HepG2 (cell line): Measurements from ENCODE around the gene ABRACL. TPM values are rescaled to one million over a fixed set of nuclear protein-coding genes. Genes with fewer than 3 reads are reported as not detected.
A peak's percentile ranks its signal among the peaks of the same experiment; 100 is the strongest.

Source experiments
- ELK4 ChIP-seq: sonication (generic); formaldehyde crosslinking; IDR thresholded peaks from 2 replicates; pipeline ENCODE4 v1.9.0; 2021; ENCODE audit warnings: missing genetic modification reagents, borderline replicate concordance
- HMGXB3 ChIP-seq: sonication (generic); formaldehyde crosslinking; IDR thresholded peaks from 2 replicates; pipeline ENCODE4 v1.4.0; 2020; ENCODE audit warnings: missing genetic modification reagents, borderline replicate concordance
- IRF2 ChIP-seq: IDR thresholded peaks from 2 replicates; pipeline ENCODE4 v1.6.1; 2018; ENCODE audit warnings: missing genetic modification reagents, missing compliant biosample characterization
- MLX ChIP-seq: IDR thresholded peaks from 2 replicates; pipeline ENCODE4 v1.6.1; 2016
- NPAS2 ChIP-seq: sonication (generic); formaldehyde crosslinking; IDR thresholded peaks from 2 replicates; pipeline ENCODE4 v1.8.0; 2022; ENCODE audit warnings: mild to moderate bottlenecking, missing genetic modification reagents, borderline replicate concordance
- PRDM15 ChIP-seq: sonication (generic); formaldehyde crosslinking; IDR thresholded peaks from 2 replicates; pipeline ENCODE4 v1.4.0; 2020; ENCODE audit warnings: missing genetic modification reagents
- RNF2 ChIP-seq: fragments of 450-650 bp; conservative IDR thresholded peaks from 2 replicates; pipeline ENCODE4 v1.6.1; 2016; ENCODE audit warnings: low read depth
- SOX13 ChIP-seq, 3 experiments: fragments of 450-650 bp in 1 of 3; sonication (generic) in 1 of 3; formaldehyde crosslinking in 1 of 3; IDR thresholded peaks in 2 of 3; conservative IDR thresholded peaks in 1 of 3; 2 replicates each; pipeline versions ENCODE4 v1.5.0 to v1.6.1; 2016 to 2020; ENCODE audit warnings: antibody characterized with exemption in 1 of 3, mild to moderate bottlenecking in 1 of 3, missing compliant biosample characterization in 1 of 3, missing genetic modification reagents in 1 of 3, moderate library complexity in 1 of 3
- XRCC5 ChIP-seq: fragments of 200-400 bp; formaldehyde crosslinking; optimal IDR thresholded peaks from 2 replicates; pipeline ENCODE3; 2017; ENCODE audit warnings: mild to moderate bottlenecking, low read length
- ZBTB46 ChIP-seq: sonication (generic); formaldehyde crosslinking; IDR thresholded peaks from 2 replicates; pipeline ENCODE4 v1.4.0; 2020; ENCODE audit warnings: mild to moderate bottlenecking, missing genetic modification reagents, borderline replicate concordance
- ZFP36 ChIP-seq: fragments of 150-350 bp; IDR thresholded peaks from 2 replicates; pipeline ENCODE4 v1.6.1; 2018; ENCODE audit warnings: borderline replicate concordance, low read length, low read depth; ENCODE audit not compliant: partially characterized antibody
- ZNF296 ChIP-seq: sonication (generic); formaldehyde crosslinking; conservative IDR thresholded peaks from 2 replicates; pipeline ENCODE4 v1.5.0; 2020; ENCODE audit warnings: mild to moderate bottlenecking, missing genetic modification reagents
- ZNF496 ChIP-seq: sonication (generic); formaldehyde crosslinking; IDR thresholded peaks from 2 replicates; pipeline ENCODE4 v1.8.1; 2023; ENCODE audit warnings: mild to moderate bottlenecking, moderate library complexity, missing genetic modification reagents; ENCODE audit not compliant: insufficient replicate concordance
- ZNF552 ChIP-seq: sonication (generic); formaldehyde crosslinking; IDR thresholded peaks from 2 replicates; pipeline ENCODE4 v1.9.0; 2022; ENCODE audit warnings: missing genetic modification reagents, mild to moderate bottlenecking, borderline replicate concordance
- ZNF749 ChIP-seq: sonication (generic); formaldehyde crosslinking; IDR thresholded peaks from 2 replicates; pipeline ENCODE4 v1.8.0; 2022; ENCODE audit warnings: mild to moderate bottlenecking, missing genetic modification reagents, moderate library complexity, borderline replicate concordance
- polyA plus RNA-seq, 8 experiments: library from polyadenylated mRNA; depleted of rRNA in 3 of 8; stranded (reverse) in 7 of 8; unstranded in 1 of 8; fragments of >200 nt; fragmentation: Illumina TruSeq in 4 of 8; extraction: Trizol in 4 of 8; gene quantifications; 2 replicates each; pipeline versions ENCODE4 v1.2.1 to v1.2.3, GENCODE V29; 2011 to 2016; ENCODE audit warnings: low read depth in 4 of 8, missing spikeins in 1 of 8, mixed read lengths in 1 of 8; ENCODE audit not compliant: insufficient read depth in 1 of 8
- total RNA-seq, 5 experiments: library from RNA; depleted of rRNA; stranded (reverse); fragments of >200 nt; fragmentation: Illumina TruSeq; extraction: Trizol; gene quantifications; 2 replicates each; pipeline ENCODE4 v1.2.3, GENCODE V29; 2016; ENCODE audit warnings: low read depth in 1 of 5

The ABRACL gene
- total and polyA plus RNA-seq, 2 of the 13 experiments (the other 11 are each of a cell fraction or from before 2014, with no cell fraction given), result 1.4 to 5.4 TPM

- TF ChIP-seq SOX13 (IDR thresholded peaks at IDR 0.05), result no peak; the same call in 1 of the 2 replicates
- TF ChIP-seq SOX13 (CRISPR knock-in tag; conservative IDR thresholded peaks at IDR 0.05 in 1 of 2, IDR thresholded peaks at IDR 0.05 in 1 of 2), result 0 out of 4 replicates have a peak, but pooled peaks of 1 of the 2 experiments have one; percentile 13
- 0 out of 2 replicates have a peak, but pooled peaks have one; percentile 52 for TF ChIP-seq ZBTB46
- TF ChIP-seq PRDM15 (CRISPR knock-in tag), result 0 out of 2 replicates have a peak, but pooled peaks have one; percentile 17
- no peak for TF ChIP-seq ZNF496 (CRISPR knock-in tag)
- TF ChIP-seq HMGXB3, result no peak
- TF ChIP-seq RNF2, result no peak
- TF ChIP-seq ZNF749 (CRISPR knock-in tag), result no peak
- TF ChIP-seq MLX (CRISPR knock-in tag), result no peak
- TF ChIP-seq ELK4, result no peak
- TF ChIP-seq ZFP36, result no peak
- no peak for TF ChIP-seq NPAS2 (CRISPR knock-in tag)
- 0 out of 2 replicates have a peak, but pooled peaks have one; percentile 28 for TF ChIP-seq IRF2 (CRISPR knock-in tag)
- TF ChIP-seq ZNF296 (CRISPR knock-in tag), result no peak
- TF ChIP-seq ZNF552, result no peak
- TF ChIP-seq XRCC5, result no peak
These were observed at the start of gene ABRACL (continued) for GRCh38 chr6:139028658-139029469.
